GM10847 (cell line): ENCODE measurements around the gene GPRASP2.

Experiments
- POLR2A ChIP-seq: IDR thresholded peaks from 2 replicates; pipeline ENCODE4 v1.6.1; 2011; ENCODE audit not compliant: insufficient read length; ENCODE audit errors: extremely low read depth

Gene GPRASP2

DNA sequence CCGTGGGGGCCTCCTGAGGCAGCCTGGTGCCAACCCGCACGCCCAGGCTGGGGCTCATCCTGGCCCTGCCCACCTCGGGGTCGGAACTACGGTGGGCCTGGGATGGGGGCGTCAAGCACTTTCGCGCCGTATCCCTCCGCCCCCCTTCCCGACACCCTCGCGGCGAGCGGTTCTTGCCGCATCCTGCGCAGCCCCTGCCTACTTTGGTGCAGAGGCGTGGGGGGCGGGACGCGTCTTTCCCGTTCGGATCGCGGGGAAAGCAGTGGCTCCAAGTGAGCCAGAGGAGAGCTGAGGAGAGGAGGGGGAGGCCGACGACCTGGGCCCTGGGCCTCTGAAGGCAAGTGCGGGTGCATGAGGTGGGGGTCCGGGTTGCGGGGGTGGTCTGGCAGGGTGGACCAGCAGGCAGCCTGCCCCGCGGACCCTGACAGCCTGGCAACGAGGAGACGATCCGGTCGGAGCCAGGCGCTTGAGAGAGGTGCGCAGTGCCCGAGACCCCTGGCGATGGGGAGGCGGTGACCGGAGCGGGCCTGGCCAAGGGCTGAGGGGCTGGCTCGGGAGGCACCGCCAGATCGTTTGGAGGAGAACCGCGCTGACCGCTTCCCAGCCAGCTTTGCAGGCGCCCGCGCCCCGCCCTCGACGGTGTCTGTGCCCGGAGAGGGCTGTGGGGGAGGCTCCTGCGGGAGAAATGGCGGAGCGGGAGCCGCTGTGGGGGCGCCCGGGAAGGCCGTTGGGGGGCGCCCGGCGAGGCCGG, at the start of gene GPRASP2:
GPRASP2 (plus strand) TSS at position 233 of the 751 bp plus-strand sequence. CDS start 2,422 bp downstream, outside the sequence.
- no peak for TF ChIP-seq POLR2A

DNA sequence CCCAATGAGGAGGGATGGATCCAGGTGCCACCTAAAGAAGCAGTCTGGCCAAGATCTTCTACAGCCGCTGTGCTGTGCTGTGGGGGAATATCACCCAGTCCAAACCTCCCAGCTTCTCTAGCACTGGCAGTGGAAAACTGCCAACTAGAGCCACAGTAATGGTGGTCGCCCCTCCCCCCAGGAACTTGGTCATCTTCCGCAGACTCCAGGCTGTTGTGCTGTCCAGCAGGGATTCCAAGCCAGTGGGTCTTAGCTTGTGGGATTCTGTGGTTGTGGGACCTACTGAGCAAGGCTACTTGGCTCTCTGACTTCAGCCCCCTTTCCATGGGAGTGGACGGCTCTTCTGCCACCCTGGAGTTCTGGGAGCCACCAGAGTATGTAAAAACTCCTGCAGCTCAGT, 42.7 kb upstream of the GPRASP2 start:
- no peak for TF ChIP-seq POLR2A

DNA sequence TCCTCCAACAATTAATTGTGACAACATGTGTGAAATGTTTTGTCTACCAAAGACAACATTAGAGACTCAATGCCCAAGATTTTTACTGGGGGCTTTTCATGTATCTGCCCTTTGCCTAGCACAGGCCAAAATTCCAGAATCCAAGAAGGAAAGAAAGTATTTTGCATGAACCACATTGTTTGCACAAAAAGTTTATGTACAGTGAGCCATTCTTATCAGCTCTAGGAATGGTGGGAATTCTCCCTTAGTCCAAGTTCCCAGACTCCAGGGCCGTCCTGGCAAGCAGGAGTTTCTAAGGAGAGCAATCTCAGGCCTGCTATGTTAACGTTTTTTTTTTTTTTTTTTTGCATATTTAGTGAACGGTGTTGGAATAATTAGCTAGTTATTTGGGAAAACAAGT, 39.4 kb upstream of the GPRASP2 start:
- TF ChIP-seq POLR2A, result no peak

DNA sequence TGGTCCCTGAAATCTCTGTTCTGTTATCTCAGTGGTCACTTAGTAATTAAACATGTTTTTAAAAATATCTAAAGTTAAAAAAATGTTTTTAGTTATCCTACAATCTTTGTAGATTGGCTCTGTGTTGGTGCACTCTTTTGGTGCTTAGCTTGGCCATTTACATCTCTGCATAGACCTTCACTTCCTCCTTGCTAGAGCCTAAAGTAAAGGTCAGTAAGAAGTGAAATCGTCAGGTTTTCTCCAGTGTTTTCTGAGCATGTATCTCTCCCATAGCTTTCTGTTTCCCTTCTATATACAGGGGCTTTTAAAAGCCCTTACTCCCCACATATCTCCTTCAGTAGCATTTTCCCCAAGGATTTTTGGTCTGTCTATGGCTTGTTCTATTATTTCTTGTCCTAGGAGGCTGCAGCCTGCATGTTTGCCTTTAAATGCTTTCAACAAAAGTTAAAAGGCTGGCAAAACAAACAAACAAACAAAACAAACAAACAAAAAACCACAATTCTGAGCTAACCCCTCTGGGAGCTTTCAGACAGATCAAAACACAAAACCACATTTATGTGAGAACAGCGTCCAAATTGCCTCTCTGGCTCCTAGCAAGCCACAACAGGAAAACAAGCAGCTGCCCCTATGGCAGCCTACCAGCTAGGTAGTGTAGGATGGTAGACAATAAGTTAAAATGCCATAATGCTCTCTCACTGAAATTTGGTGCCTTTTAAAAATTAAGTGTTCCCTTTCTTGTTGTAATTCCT, 27.3 kb upstream of the GPRASP2 start:
- TF ChIP-seq POLR2A, result no peak

DNA sequence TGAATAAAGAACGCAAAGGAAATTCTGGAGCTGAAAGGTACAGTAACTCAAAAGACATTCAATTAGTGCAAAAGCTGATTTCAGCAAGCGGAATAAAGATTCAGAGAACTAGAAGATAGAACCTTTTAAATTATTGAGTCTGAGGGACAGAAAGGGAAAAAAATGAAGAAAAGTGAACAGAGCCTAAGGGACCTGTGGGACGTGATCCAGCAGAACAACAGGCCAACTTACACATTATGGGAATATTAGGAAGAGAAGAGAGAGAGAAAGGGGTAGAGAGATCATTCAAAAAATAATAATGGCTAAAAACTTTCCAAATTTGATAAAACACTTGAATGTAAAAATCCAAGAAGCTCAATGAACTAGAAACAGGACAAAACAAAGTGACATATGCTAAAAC, 17.5 kb upstream of the GPRASP2 start:
- TF ChIP-seq POLR2A, result no peak

DNA sequence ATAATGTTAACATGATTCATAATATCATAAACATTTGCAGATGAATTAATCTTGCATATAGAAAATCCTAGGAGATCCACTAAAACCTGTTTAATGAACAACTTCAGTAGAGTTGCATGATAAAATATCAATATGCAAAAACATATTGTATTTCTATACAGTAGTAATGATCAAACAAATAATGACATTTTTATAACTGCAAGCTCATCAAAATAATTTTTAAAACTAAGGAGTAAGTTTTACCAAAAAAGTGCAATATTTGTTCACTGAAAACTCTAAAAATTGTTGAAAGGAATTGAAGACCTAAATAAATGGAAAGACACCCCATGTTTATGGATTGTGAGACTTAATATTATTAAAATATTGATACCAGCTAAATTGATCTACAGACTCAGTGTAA, 15.9 kb upstream of the GPRASP2 start:
- TF ChIP-seq POLR2A, result no peak

DNA sequence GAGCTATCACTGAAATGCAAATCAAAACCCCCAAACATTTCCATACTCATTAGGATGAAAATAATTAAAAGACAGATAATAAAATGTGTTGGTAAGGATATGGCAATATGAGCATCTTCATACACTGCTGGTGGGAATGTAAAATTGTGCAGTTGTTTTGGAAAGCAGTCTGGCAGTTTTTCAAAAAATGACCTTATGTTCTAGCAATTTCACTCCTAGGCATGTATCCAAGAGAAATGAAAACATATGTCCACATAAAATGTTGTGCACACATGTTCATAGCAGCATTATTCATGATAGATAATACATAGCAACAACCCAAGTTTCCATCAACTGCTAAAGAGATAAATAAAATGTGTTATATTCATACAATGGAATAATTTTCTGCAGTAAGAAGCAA, 14.8 kb upstream of the GPRASP2 start:
- no peak for TF ChIP-seq POLR2A

DNA sequence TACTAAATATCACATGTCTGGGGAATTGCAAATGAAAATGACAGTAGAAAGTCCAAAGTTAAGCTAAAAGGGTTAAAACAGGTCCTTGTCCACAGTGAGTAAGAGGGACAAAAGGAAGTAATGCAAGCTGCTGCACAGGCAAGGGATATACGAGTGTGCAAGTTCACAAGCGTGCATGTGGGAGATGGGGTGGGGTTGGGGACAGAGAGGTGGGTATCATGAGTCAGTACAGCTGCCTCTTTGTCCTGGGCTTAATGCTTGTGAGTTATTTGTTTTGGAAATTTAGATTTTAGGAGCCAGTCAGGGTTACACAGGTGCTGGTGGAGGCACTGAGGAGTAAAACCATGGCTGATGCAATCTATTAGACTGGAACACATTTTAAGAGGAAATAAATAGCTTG, 3.3 kb upstream of the GPRASP2 start:
- no peak for TF ChIP-seq POLR2A

DNA sequence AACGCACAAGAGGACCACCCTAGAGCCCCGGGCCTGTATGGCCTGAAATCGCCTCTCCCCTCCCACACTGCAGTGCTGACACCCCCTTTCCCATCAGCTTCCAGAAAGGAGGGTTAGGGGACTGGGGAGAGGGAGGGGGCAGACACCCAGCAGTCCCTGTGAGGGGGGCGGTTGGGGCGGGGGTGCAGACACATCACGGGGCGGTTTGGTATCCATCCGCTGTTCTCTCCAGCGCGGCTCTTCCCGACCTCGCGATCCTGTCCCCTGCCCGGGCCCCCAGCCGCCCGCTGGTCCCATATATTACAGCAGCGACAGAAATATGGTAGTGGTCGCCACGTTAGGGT, 404 bp upstream of the GPRASP2 start:
- TF ChIP-seq POLR2A, result no peak

DNA sequence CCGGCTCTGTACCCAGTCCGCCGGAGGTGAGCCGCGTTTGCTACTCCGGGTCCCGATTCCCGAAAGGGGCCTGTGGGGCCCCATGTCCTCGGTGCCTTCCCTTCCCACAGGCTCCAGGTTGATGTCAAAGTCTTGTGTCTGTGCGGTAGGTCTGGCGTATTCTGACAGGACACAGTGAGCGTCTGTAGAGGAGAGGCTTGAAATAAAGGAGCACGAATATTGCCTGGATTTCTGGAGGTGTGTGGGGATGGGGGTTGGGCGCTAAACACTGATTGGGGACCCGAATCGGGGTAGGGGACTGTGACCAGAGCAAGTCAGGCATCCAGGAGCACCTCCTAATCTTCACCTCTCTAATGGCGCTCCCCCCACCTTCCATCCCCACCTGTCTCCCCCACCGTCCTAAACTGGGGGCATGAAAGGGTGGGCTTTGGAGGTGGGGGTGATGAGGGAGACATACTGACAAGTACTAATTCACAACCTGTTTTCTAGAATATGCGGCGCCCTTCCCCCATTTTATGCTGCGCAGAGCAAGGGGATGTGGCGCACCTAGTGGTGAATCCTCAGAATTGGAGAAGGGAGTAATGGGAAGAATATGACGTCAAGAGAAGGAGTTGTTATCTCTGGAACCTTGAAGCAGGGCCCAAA, 855 bp downstream of the GPRASP2 start:
- no peak for TF ChIP-seq POLR2A

DNA sequence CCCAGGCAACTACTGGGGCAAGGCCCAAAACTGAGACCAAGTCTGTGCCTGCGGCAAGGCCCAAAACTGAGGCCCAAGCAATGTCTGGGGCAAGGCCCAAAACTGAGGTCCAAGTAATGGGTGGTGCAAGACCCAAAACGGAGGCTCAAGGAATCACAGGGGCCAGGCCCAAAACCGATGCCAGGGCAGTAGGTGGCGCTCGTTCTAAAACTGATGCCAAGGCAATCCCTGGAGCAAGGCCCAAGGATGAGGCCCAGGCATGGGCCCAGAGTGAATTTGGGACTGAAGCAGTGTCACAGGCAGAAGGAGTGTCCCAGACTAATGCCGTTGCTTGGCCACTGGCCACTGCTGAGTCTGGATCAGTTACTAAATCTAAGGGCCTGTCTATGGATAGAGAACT, 2.7 kb downstream of the GPRASP2 start:
- no peak for TF ChIP-seq POLR2A

DNA sequence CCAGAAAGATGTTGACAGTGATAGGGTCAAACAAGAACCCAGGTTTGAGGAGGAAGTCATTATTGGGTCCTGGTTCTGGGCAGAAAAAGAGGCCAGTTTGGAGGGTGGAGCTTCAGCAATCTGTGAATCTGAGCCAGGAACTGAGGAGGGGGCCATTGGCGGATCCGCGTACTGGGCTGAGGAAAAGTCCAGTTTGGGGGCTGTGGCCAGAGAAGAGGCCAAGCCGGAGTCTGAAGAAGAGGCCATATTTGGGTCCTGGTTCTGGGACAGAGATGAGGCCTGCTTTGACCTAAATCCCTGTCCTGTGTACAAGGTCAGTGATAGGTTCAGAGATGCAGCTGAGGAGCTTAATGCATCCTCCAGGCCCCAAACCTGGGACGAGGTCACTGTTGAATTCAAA, 3.7 kb downstream of the GPRASP2 start:
- no peak for TF ChIP-seq POLR2A

DNA sequence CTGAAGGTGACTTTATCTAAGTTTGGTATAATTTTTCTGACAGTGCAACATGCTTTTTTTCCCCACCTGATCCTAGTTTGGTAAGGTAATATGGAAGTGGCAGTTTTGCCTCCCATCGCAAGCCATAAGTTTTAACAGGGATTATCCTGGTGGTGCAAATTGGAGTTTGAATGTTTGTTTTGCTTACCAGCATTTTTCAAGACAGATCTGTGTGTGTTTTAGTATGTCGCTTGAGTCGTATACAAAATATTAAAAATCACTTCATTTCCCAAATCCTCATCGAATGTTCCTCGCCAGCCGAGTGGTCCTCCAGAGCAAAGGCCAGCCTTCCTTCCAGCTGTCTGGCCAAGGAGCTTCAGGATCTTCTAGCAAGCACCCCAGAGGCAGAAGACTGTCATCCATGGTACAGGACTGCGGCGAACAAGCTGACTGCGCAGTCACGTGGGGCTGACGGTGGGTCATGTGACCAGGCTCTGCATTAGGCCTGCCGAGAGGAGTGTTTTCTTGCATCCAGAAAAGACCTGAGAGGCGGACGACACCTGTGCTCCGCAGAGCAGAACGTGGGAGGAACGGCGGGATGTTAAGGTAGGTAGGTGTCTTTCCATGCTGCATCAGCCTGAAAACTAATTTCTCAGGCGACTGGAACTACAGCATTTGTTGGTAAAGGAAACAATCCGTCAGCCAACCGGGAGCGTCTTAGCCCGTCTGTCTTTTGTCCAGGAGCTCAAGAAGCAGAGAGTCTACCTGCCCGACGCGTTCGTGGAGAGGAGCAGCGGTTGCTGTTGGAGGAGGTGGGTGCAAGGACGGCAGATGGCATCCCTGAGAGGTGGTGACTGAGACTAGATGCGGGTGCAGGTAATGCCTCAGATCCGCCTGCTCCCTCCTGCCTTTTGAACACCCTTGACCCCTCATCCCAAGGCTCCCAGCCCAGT, 8.3 kb downstream of the GPRASP2 start, which contains the start of gene GPRASP3:
GPRASP3 (plus strand) TSS at position 507 of the 932 bp plus-strand sequence. CDS start 28,253 bp downstream, outside the sequence.
- TF ChIP-seq POLR2A, result no peak

DNA sequence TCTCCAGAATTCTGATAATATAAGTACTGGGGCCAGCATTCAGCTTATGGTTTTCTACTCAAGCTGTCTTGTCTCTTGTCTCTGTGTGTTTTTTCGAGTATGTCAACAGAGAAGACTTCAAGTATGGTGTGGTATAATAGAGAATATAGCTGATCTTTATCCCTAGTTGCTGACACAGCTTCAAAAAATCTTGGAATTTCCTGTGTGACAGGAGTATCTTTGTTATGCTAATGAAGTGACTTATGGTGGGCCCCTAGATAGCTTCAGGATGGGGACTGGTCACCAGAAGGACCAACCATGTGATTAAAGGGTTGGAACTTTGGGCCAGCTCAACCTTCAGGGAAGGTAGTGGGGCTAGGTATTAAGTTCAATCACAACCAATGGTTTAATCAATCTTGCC, 11.2 kb downstream of the GPRASP2 start:
- TF ChIP-seq POLR2A, result no peak

DNA sequence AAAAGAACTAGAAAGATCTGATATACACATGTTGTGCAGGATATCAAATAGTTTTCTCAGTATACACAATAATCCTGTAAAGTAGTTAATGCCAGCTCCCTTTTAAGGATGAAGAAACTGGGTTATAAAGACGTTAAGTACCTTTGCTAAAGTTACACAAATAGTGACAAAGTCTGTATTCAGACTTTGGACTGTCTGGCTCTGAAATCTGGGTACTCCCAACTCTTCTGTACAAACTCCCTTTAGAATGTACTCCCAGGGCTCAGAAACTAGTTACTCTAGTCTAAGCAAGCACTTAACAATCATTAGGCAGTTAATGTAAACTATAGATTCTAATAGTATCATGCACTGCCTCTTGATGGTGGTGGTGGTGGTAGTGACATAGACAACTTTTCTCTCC, 15.5 kb downstream of the GPRASP2 start:
- TF ChIP-seq POLR2A, result no peak
